DLD1 (cell line): Measurements from ENCODE around the gene INAFM2.

Source experiments
- in situ Hi-C: cut with HindIII; loops from 2 replicates; pipeline ENCODE4 v1.10.0; 2017; ENCODE audit warnings: low sequenced_read_pairs

INAFM2 gene

GRCh38 chr15:40327457-40327856 lies 4.0 kb downstream of the INAFM2 start:
- in situ Hi-C loops = no loop called here

- in situ Hi-C loops = no loop called here
Measured at GRCh38 chr15:40328176-40328575, 4.7 kb downstream of the INAFM2 start.

- in situ Hi-C loops = no loop called here
Measured at GRCh38 chr15:40328751-40329150, 5.3 kb downstream of the INAFM2 start.

- in situ Hi-C loops = no loop called here
Measured at GRCh38 chr15:40329804-40330203, 6.3 kb downstream of the INAFM2 start.

- in situ Hi-C loops = no loop called here
Measured at GRCh38 chr15:40330368-40330836, 6.9 kb downstream of the INAFM2 start.

- in situ Hi-C loops = no loop called here
Measured at GRCh38 chr15:40331026-40331425, 7.5 kb downstream of the INAFM2 start.

GRCh38 chr15:40331637-40332036 lies 8.1 kb downstream of the INAFM2 start:
- in situ Hi-C loops = no loop called here

GRCh38 chr15:40332113-40332781 lies 8.8 kb downstream of the INAFM2 start:
- in situ Hi-C loops = no loop called here

GRCh38 chr15:40333922-40334492 lies 10.5 kb downstream of the INAFM2 start:
- in situ Hi-C loops = no loop called here

GRCh38 chr15:40334541-40334940 lies 11.0 kb downstream of the INAFM2 start:
- in situ Hi-C loops = no loop called here

- in situ Hi-C loops = no loop called here
Measured at GRCh38 chr15:40334941-40335795, 11.7 kb downstream of the INAFM2 start.

- in situ Hi-C loops = no loop called here
Measured at GRCh38 chr15:40335938-40336743, 12.6 kb downstream of the INAFM2 start.

- in situ Hi-C loops = no loop called here
Measured at GRCh38 chr15:40336744-40337122, 13.2 kb downstream of the INAFM2 start.

GRCh38 chr15:40337597-40337996 lies 14.1 kb downstream of the INAFM2 start:
- in situ Hi-C loops = no loop called here

GRCh38 chr15:40338041-40338657 lies 14.7 kb downstream of the INAFM2 start:
- in situ Hi-C loops = no loop called here

- in situ Hi-C loops = no loop called here
Measured at GRCh38 chr15:40338921-40339620, 15.6 kb downstream of the INAFM2 start.

- in situ Hi-C loops = no loop called here
Measured at GRCh38 chr15:40339621-40339945, 16.1 kb downstream of the INAFM2 start.

- in situ Hi-C loops = no loop called here
Measured at GRCh38 chr15:40340038-40340739, 16.7 kb downstream of the INAFM2 start.

GRCh38 chr15:40340740-40341400 lies 17.4 kb downstream of the INAFM2 start, which contains the start of gene CCDC9B:
TSS of gene CCDC9B (minus strand) at chr15:40340939. CDS start at chr15:40340819, 120 bp downstream.
- in situ Hi-C loops = no loop called here
